GM19468 (cell line): ENCODE measurements around the gene TRIM2.
"Not testable (repeated sequence)": the region's sequence is repeated elsewhere in the genome, so short reads cannot be mapped to it uniquely, and the experiment has no call there.

ENCODE experiments used
- ATAC-seq: cut with Tn5 transposase; IDR thresholded peaks from one replicate; pipeline ENCODE4 v1.9.1; 2021; ENCODE audit warnings: mild to moderate bottlenecking, moderate library complexity, moderate number of reproducible peaks; ENCODE audit not compliant: unreplicated experiment; ENCODE audit errors: extremely low read depth

TRIM2 gene

DNA sequence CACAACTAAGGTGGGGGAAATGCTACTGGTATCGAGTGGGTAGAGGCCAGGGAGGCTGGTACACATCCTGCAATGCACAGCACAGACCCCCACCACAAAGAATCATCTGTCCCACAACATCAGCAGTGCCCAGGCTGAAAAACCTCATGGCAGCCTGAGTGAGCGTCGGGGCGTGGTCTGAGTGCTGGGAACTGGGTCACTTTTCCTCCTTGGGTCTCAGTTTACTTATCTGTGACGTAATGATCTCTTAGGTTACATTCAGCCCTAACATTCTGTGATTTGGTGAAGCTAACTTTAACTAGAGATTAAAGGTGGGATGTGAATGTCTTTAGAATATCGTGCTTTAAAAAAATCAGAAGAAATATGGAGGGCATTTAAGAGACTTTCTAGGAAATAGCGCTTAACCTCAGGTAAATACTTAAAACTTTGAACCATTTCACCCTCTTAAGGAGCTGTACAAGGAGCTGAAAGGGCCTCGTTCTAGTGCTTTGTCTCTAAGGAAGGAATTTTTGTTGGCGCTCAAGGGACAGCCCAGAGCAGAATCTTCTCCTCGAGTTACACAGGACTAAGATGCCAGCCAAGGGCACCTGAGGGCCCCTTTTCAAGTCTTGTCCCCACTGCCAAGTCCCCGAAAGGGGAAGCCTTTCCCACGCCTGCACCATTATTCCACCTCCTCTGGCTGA is 18.1 kb upstream of the TRIM2 start:
- ATAC-seq: no peak

DNA sequence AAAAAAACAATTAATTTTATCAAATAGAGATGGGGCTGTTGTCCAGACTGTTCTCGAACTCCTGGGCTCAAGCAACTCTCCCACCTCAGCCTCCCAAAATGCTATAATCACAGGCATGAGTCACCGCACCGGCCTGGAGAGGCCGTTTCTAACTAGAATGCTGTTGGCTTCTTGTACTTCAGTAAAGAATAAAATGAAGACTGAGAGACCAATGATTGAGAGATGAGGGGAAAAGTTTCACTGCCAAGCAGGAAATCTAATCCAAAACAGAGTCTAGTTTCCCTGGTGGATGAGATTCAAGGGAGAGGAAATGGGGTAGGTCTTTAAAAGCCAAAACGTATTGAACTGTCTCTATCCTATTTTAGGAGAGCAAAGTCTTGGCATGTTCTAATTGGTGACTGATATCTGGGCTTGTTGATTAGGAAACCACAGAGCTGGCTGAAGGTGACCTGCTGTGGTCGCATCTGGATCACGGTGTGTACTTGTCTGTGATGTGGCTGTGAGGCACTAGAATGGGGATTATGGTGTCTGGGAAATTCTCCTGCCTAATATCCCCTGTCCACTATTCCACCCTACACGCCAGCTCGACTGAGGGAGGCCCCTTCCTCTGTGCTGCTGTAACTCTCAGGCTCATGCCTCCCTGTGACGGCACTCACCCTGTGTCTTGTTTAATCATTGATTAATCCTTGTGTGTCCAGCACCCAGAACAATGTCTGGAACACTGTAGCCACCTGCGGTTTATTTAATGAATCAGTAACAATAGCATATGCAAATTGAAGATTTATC is 15.0 kb upstream of the TRIM2 start:
- ATAC-seq: no peak

DNA sequence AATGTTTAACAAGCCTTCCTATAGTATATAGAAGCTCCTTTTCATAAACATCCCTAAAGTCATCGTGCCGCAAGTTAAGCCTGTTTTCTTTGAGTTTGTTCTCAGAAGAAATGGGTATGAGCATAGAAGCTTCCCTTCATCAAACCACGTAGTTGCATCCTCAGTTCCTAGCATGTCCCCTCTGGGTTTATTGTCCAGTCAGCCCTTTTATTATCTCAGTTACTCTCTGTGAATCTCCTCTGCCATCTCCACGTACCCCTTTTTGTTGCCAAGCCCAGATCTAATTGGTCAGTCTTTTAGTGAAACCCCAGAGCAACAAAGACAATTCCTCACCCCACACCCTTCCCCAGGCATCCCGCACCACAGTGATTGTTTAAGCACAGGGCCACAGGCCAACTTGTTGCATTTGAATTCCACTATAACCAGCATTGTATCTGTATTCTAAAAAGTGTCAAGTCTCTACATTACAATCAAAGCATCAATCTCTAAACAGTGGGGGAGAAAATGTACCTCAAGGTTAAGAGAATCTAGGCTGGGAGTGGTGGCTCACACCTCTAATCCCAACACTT is 12.4 kb upstream of the TRIM2 start:
- ATAC-seq: no peak

DNA sequence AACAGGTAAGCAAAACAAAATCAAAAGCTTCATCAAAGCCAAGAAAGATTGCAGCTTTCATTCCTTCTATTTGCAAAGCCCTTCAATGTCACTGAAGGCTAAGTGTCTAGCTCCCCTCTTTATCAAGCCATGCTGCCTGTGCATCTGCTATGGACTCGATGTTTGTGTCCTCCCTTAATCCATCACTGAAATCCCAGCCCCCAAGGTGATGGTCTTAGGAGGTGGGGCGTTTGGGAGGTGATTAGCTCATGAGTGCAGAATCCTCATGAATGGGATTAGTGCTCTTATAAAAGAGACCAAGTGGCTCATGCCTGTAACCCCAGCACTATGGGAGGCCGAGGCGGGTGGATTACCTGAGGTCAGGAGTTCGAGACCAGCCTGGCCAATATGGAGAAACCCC is 6.9 kb upstream of the TRIM2 start:
- ATAC-seq: no peak

DNA sequence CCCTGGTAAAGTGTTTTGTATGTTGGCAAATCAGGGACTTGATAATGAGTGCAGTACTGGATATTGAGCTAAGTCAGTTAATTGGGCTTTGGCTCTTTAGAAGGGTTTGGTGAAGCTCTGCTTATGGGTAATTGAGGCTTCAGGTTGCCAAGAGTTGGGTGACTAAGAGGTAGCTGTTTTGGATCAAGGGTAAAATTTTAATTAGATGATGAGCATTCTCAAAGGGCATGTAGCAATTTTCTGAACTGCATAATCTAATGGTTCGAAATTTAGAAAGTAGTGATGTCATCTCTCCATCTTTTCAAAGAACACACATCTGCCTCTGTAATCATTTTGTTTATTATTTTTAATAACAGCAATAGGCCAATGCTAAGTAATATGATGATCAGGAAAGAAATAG is 5.5 kb upstream of the TRIM2 start:
- no peak for ATAC-seq

DNA sequence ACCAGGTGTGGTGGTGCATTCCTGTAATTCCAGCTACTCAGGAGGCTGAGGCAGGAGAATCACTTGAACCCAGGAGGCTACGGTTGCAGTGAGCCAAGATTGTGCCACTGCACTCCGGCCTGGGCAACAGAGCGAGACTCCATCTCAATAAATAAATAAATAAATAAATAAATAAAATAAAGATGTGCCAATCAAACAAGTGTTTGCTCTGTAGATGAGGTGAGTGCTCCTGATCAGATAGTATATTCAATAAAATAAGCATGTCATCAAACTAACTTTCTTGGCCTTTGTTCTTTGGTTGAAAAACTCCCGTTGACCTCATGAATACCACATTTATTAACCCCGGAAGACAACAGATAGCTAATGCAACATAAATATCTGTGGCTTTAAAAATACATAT is 497 bp upstream of the TRIM2 start:
- ATAC-seq: not testable (repeated sequence)

DNA sequence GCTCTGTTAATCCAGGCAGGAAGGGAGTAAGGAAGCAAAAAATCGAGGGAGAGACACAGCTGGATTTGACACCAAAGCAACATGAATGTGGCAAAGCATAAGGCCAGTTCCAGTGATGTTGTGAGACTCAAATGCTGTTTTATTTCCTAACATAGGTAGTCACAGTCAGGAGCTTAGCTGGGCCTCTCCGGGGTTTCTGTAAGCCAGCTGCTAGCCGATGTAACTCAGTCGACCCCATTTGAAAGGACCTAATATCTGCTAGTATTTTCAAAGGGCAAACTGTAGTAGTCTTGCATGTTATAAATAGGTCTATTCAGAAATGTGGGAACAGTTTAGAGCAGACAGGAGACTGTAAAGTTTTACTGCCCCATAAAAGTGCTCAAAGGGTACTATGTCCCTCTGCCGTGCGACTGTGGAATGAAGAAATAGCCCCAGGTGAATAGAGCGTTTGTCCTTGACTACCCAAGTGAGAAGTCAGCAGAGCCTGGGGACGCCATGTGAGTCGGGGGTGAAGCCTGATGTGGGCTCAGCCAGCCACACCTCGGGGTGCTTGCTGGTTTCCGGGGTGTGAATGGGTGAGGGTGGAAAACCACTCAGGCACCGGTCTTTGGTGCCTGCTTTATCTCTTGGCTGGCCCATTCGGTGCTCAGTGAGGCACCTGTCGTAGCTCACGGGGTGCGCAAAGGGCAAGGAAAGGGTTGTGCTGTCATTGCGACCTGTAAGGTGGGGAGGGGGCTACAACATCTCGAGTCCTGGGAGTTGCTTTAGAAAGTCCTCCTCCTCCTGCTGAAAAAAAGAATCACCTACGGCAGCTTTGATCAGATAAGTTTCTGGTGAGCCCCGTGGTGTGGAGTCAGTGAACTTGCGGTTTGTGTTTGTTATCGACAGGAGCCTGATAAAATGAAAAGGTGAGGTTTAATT is 745 bp downstream of the TRIM2 start:
- ATAC-seq: no peak

DNA sequence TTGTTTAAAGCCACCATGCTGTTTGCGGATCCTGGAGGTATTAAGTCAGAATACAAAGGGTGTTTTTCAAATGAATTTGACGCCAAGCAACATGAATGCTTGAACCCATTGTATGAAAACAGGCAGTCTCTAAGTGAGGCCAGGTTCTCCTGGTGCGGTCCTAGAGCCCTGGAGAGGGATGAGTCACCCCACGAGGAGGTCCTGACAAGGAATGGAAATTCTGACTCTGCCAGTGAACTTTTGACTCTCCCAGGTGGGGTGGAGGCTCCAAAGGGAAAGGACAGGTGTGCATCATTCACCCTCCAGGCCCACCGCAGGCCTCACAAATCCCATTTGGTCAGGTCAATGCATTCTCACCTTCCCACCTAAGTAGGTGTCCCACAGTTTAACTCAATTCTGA is 1.5 kb downstream of the TRIM2 start:
- ATAC-seq: no peak

DNA sequence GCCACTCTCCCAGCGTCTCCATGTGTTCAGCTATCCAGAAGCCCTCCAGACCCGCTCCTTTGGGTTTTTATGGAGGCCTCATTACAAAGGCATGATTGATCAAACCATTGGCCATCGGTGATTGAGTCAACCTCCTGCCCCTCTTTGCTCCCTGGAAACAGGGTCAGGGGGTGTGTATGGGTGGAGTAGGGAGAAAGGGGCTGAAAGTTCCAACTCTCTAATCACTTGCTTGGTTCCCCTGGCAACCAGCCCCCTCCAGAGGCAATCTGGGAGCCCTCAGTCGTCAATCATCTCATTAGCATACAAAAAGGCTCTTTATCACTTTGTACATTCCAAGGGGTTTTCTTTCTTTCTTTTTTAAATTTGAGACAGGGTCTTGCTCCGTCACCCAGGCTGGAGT is 2.3 kb downstream of the TRIM2 start:
- ATAC-seq: no peak

DNA sequence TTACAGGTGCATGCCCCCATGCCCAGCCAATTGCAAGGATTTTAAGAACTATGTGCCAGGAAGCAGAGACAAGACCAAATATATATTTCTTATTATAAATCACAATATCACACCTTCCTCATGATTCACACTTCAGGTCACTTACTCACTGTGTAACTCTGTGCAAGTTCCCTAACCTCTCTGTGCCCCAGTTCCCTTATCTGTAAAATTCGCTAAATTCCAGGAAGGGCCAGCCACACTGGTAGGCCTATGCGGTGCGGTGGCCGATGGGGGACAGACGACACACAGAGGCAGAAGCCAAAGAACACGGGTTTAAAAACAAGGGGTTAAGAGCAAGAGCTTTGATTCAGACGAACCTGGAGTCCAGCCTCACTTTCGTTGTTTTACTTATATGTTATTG is 2.8 kb downstream of the TRIM2 start:
- ATAC-seq: no peak

DNA sequence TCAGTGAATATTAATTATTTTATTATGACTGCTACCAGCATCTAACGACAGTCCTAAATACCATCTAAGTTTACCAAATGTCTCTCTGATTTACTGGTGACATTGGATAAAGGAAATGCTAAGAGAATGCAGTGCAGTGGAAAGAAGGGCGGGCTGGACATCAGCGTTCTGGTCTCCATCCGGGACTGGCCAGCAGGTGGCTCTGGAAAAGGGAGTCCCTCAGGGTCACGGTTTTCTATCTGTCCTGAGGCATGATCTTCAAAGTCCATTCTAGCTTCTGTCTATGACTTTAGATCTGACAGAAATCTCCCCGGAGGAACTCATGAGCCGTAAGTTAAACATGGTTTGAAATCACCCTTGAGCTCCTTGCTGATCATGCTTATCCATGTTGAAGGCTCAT is 3.3 kb downstream of the TRIM2 start:
- ATAC-seq: no peak

DNA sequence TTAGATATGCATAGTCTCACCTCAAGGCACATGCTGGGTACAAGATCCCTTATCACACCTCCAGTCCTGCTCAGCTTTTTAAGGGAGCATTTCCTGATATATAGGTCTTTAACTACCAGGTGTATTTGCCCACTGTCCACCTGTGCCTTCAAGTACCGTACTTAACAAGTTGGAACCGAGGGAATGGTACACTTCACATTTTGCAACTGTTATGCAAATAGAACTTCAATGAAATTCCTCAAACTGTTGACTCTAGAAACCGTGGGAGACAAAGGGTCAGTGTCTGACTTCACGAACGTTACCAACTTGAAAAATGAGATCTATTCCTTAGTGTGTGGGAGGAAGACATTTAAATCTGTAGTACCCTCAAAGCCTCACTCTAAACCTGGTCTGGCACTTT is 5.2 kb downstream of the TRIM2 start:
- ATAC-seq: no peak

DNA sequence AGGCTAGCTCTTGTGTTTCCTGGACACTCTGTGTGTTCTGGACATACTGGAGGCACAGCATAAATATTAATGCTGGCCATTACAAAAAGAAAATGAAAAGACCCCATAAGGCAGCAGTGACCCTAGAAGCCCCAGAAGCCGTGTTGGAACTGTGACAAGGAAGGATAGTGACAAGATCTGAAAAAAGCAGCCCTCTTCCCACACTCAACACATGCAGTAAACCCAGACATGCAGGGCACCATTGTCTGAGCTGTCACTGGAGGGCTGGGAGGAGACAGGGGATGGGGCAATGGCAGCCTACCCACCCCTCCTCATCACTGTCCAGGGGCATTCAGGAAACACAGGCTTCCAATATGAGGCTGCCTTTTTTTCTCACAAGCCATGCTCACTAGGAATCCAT is 6.5 kb downstream of the TRIM2 start:
- ATAC-seq: no peak

DNA sequence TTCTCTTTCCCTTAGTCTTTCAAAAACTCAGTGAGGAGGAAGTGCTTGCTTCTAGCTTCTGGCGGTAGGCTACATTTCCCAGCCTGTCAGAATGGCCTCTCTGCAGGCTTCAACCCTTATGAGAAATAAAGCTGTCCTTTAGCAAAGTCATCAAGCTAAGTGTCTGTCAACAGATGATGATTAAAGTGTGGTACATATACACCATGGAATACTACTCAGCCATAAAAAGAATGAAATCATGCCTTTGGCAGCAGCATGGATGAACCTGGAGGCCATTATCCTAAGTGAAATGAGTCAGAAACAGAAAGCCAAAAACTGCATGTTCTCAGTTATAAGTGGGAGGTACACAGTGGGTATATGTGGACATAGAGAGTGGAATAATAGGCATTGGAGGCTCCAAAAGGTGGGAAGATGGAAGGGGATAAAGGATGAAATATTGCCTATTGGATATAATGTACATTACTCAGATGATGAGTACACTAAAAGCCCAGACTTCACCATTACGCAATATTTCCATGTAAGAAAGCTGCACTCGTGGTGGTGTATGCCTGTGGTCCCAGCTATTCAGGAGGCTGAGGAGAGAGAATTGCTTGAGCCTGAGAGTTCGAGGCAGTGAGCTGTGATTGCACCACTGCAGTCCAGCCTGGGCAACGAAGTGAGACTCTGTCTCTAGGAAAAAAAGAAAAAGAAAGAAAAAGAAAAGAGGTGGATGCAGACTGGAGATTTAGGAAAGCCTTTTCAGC is 7.9 kb downstream of the TRIM2 start:
- ATAC-seq: no peak

DNA sequence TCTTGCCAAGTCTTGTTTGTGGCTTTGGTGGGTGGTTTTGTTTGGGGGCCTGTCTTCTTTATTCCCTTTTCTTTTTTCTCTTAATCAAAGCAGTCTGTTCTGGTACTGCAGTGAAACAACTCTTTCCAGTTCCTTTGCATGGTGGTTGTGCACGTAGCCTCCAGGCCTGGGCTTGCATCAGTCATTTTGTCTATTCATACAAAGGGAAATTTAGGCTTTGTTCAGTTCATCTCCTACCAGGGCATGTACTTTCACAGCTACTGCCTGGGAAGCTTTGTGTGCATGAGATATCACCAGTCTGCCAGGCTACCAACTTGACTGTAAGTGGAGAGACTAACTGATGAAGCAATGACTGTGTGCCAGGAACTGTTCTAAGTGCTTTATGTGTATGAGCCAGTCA is 8.5 kb downstream of the TRIM2 start:
- ATAC-seq: no peak

DNA sequence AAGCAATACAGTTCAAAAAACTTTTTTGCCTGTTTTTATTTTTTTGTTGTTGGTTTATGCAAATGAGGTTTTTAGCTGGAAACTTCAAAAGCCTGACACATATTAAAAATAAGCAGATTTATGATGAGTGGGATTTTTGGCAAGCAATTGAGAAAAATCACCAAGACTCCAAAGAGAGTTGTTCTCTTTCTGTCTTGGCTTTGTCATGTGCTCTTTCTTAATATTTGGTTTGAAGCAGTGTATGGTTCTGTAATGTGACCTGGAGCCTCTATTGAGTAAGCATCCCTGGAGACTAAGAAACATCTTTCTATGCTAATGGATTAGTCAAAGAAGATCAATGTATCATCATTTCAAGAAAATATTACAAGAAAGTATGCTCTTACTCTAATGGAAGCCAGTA is 11.7 kb downstream of the TRIM2 start:
- ATAC-seq: no peak

DNA sequence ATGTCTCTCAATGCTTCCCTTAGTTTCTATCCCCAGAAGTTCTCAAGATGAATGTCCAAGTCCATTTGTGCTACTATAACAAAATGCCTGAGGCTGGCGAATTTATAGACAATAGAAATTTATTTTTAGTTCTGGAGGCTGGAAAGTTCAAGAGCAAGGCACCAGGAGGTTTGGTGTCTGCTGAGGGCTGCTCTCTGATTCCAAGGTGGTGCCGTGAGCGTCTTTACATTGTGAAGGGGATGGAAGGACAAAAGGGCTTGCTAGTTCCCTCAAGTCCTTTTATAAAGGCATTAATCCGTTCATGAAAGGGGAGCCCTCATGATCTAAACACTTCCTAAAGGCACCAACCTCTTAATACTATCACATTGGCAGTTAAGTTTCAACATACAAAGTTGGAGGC is 12.3 kb downstream of the TRIM2 start:
- ATAC-seq: no peak

DNA sequence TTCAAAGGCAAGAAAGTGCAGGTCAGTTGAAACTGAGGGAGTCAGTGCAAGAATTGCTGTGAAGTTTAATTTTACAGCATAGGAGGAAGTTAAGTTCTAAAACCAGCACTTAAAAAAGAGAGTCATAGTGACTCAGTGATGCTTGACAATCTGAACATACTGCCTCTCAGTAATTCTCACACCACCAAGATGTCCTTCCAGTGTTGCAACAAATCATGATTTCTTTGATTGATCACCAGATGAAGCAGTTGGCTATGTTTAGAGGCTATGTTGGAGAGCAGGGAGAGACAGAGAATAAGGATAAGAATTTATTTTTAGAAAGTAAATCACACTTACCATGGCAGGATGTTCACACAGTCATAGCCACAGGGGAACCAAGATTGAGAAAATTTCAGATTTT is 13.2 kb downstream of the TRIM2 start:
- ATAC-seq: no peak

DNA sequence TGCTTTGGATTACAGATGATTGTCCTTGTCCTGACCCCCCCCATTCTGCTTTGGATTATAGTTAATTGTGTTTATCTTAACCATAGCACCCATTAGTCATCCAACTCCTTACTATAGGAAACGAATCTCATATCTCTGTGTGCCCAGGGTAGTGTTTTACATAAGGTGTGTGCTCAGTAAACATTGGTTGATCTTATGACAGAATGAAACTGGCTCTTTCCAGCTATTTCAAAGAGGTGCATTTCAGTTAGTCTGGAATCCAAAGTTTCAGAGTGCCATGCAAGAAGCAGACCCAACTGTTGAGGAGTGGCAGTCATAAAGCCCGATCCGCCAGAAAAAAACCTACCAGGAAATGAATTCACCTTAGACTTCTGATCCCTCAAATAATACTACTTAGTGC is 14.7 kb downstream of the TRIM2 start:
- ATAC-seq: no peak
